Measurements from ENCODE around the gene ARF6.

The ARF6 gene

DNA sequence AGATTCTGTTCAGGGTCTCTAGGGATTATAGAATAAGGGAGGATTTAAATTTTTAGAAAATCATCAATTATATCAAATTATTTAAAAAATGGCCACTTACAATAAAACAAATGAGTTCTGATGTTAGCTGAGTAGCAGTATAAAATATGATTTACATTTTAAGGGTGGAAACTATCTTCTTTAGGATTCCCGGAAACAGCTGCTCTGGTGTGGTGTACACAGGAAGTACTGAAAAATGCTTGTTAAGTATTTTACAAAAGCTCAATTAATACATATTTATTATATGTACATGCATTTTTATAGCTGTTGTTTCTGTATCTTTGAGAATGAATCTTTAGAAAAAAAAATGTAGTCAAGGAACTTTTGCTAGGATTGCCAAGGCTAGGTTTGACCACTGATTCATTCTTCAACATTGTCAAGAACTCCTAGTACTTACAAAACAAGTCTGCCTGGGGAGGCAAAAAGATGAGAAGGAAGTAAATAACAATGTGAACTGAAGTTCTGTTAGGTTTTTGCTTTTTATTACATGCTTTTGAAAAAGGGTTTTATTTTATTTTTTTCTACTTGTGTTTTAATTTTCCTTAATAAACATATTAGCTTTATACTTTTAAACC, 48.0 kb downstream of the ARF6 start:
- no peak for DNase-seq (ENCODE audit: low read depth)

GRCh38 chr14:49942090-49942489, 49.2 kb downstream of the ARF6 start:
- no peak for DNase-seq (ENCODE audit: low read depth)

DNA sequence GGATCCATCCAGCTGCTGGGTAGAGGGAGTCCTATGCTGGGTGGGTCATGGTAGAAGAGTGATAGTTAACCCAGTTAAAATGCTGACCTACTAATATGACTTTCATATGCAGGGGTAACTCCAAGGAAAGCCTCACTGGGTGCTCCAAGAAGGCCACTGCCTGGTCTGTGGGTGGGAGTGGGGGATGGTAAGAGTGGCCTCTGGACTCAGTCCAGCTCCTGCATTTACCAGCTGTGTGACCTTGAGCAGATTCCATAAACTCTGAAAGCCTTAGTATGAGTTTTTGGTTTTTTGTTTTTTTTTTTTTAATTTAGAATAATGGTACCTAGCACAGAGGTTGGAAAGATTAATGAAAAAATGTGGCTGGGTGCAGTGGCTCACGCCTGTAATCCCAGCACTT, 51.6 kb downstream of the ARF6 start:
- DNase-seq (ENCODE audit: low read depth) = no peak

DNA sequence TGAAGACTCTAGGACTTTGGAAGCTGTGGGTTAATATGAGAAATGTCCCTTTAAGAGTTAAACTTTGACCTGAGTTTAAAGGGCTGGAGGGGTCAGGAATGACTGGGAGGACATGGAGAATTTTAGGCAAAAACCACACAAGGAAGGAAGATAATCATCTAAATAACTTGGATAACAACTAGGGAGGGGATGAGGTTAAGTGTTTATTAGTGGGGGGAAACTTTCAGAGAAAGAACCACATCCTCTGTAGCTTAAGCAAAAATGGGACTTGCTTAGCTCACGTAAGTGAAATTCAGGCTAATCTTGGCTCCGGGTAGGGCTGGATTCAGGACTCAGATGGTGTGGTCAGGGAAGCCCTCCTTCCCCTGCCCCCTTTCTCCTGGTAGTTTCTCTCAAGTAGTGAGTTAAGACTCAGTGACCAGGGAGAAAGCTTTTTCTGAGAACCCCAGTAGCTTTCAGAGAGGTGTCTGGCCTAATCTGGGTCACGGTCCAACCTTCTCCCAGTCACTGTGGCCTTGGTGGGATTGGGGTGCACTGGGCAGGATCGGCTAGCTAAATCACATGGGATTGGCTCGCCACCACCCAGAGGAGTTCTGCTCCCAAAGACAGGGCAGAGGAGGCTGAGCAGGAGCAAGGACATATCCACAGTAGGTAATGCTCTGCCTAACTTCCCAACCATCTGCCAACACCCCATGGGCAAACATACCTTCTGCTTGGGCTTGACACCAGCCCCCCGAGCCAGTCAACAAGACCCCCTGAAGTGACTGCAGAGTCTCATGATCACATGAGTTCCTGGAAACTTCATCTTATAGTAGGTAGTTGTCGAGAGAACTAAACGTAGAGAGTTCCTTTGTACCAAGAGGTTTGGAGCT, 52.8 kb downstream of the ARF6 start:
- no peak for DNase-seq (ENCODE audit: low read depth)
